GM23338 (cell line): Measurements from ENCODE around the gene SLAMF9.

Experiments
- CREB1 ChIP-seq: fragments of 250-450 bp; sonication (Bioruptor Pico); IDR thresholded peaks from 2 replicates; pipeline ENCODE4 v1.5.0; 2020; ENCODE audit warnings: low read depth, mild to moderate bottlenecking, moderate library complexity
- CTCF ChIP-seq, 2 experiments: fragments of 200-600 bp in 1 of 2; sonication (generic) in 1 of 2; conservative IDR thresholded peaks; 2 replicates each; pipeline versions ENCODE4 v1.5.1 to v1.6.1; 2016 to 2017; ENCODE audit warnings: antibody characterized with exemption in 2 of 2, low read depth in 2 of 2, mild to moderate bottlenecking in 2 of 2, moderate library complexity in 1 of 2
- ETS1 ChIP-seq: IDR thresholded peaks from 2 replicates; pipeline ENCODE4 v1.6.1; 2016; ENCODE audit warnings: antibody characterized with exemption
- EZH2 ChIP-seq: fragments of 200-600 bp; sonication (generic); IDR thresholded peaks from one replicate; pipeline ENCODE4 v1.8.0; 2017; ENCODE audit warnings: antibody characterized with exemption, mild to moderate bottlenecking, low read depth; ENCODE audit not compliant: unreplicated experiment
- EZH2phosphoT487 ChIP-seq: fragments of 200-600 bp; sonication (generic); IDR thresholded peaks from one replicate; pipeline ENCODE4 v1.8.1; 2018; ENCODE audit warnings: antibody characterized with exemption; ENCODE audit not compliant: unreplicated experiment
- JUNB ChIP-seq: IDR thresholded peaks from one replicate; pipeline ENCODE4 v1.6.1; 2016; ENCODE audit warnings: antibody characterized with exemption; ENCODE audit not compliant: unreplicated experiment
- NANOG ChIP-seq: IDR thresholded peaks from 2 replicates; pipeline ENCODE4 v1.6.1; 2016; ENCODE audit warnings: antibody characterized with exemption, borderline replicate concordance
- POLR2AphosphoS5 ChIP-seq: IDR thresholded peaks from 2 replicates; pipeline ENCODE4 v1.6.1; 2016; ENCODE audit warnings: antibody characterized with exemption, low read depth
- REST ChIP-seq: IDR thresholded peaks from one replicate; pipeline ENCODE4 v1.6.1; 2018; ENCODE audit warnings: antibody characterized with exemption; ENCODE audit not compliant: unreplicated experiment
- STAT1 ChIP-seq: IDR thresholded peaks from one replicate; pipeline ENCODE4 v1.6.1; 2016; ENCODE audit warnings: antibody characterized with exemption; ENCODE audit not compliant: unreplicated experiment
- ZNF114 ChIP-seq: fragments of 250-450 bp; sonication (Bioruptor Pico); IDR thresholded peaks from 2 replicates; pipeline ENCODE4 v1.5.0; 2020; ENCODE audit warnings: mild to moderate bottlenecking, moderate library complexity
- ZNF331 ChIP-seq: fragments of 250-450 bp; sonication (Bioruptor Pico); IDR thresholded peaks from 2 replicates; pipeline ENCODE4 v1.5.0; 2020; ENCODE audit warnings: low read depth, mild to moderate bottlenecking, moderate library complexity
- ZNF462 ChIP-seq: fragments of 250-450 bp; sonication (Bioruptor Pico); IDR thresholded peaks from 2 replicates; pipeline ENCODE4 v1.5.0; 2020; ENCODE audit warnings: mild to moderate bottlenecking, moderate library complexity

GRCh38 chr1:159949981-159950381 lies 4.1 kb downstream of the SLAMF9 start:
- TF ChIP-seq CTCF (conservative IDR thresholded peaks at IDR 0.05; ENCODE audit: low read depth in 2 of 2) (no peak), EZH2 (no peak), POLR2AphosphoS5 (no peak), JUNB (no peak), REST (no peak), EZH2phosphoT487 (no peak), NANOG (no peak), ZNF462 (no peak), CREB1 (no peak), ZNF331 (no peak), ZNF114 (no peak), STAT1 (no peak), ETS1 (no peak)
